Liver (tissue), 3 donors: ENCODE measurements around the gene CHMP1A.

Experiments
- GABPA ChIP-seq, 2 donors: IDR thresholded peaks in 1 of 2; conservative IDR thresholded peaks in 1 of 2; 2 replicates each; pipeline ENCODE4 v1.6.1; 2016; ENCODE audit warnings: antibody characterized with exemption in 2 of 2, mild to moderate bottlenecking in 1 of 2, moderate library complexity in 1 of 2
- JUND ChIP-seq, 2 donors: IDR thresholded peaks; 2 replicates each; pipeline ENCODE4 v1.6.1; 2016; ENCODE audit warnings: antibody characterized with exemption in 2 of 2
- NR2F2 ChIP-seq: IDR thresholded peaks from 2 replicates; pipeline ENCODE4 v1.6.1; 2016; ENCODE audit warnings: antibody characterized with exemption
- RAD21 ChIP-seq, 2 donors: IDR thresholded peaks; 2 replicates each; pipeline ENCODE4 v1.6.1; 2016; ENCODE audit warnings: antibody characterized with exemption in 2 of 2, mild to moderate bottlenecking in 2 of 2
- SP1 ChIP-seq: IDR thresholded peaks from 2 replicates; pipeline ENCODE4 v1.6.1; 2018; ENCODE audit warnings: antibody characterized with exemption, mild to moderate bottlenecking
- TAF1 ChIP-seq: conservative IDR thresholded peaks from 2 replicates; pipeline ENCODE4 v1.6.1; 2016; ENCODE audit warnings: antibody characterized with exemption, mild to moderate bottlenecking
- TF ChIP-seq, protein P1 (sequence below): fragments of 150-350 bp; IDR thresholded peaks from 2 replicates; pipeline ENCODE4 v1.5.1; 2017; ENCODE audit warnings: improper control_type of control experiment, low read depth, low read length; ENCODE audit not compliant: missing input control
- TF ChIP-seq, protein P2 (sequence below): IDR thresholded peaks from 2 replicates; pipeline ENCODE4 v1.6.1; 2016; ENCODE audit warnings: antibody characterized with exemption, mild to moderate bottlenecking
- TF ChIP-seq, protein P3 (sequence below): IDR thresholded peaks from 2 replicates; pipeline ENCODE4 v1.6.1; 2016; ENCODE audit warnings: antibody characterized with exemption
- TF ChIP-seq, protein P4 (sequence below): IDR thresholded peaks from 2 replicates; pipeline ENCODE4 v1.6.1; 2016; ENCODE audit warnings: antibody characterized with exemption
- TF ChIP-seq, protein P5 (sequence below): IDR thresholded peaks from 2 replicates; pipeline ENCODE4 v1.6.1; 2016; ENCODE audit warnings: antibody characterized with exemption
- donor health status: healthy.
- donor health status: healthy.

DNA sequence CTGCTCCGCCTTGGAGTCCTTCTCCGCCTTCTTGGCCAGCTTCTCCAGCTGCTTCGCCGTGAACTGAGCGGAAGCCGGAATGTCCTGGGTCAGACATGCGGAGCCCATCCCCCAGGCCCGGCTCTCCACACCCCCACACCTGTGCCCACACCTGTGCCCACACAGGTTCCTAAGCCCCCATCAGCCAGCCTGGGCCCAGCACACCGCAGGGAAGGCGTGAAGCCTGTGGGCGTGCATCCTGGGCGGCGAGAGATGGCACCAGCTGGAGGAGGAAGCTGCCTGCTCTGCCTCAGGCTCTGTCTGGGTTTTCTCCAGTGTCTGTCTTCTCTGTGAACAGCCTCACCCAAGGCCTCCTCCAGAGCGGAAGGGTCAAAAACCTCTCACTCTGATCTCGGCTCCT, 5.9 kb downstream of the CHMP1A start:
- TF ChIP-seq, protein P1, sequence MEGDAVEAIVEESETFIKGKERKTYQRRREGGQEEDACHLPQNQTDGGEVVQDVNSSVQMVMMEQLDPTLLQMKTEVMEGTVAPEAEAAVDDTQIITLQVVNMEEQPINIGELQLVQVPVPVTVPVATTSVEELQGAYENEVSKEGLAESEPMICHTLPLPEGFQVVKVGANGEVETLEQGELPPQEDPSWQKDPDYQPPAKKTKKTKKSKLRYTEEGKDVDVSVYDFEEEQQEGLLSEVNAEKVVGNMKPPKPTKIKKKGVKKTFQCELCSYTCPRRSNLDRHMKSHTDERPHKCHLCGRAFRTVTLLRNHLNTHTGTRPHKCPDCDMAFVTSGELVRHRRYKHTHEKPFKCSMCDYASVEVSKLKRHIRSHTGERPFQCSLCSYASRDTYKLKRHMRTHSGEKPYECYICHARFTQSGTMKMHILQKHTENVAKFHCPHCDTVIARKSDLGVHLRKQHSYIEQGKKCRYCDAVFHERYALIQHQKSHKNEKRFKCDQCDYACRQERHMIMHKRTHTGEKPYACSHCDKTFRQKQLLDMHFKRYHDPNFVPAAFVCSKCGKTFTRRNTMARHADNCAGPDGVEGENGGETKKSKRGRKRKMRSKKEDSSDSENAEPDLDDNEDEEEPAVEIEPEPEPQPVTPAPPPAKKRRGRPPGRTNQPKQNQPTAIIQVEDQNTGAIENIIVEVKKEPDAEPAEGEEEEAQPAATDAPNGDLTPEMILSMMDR: no peak
- TF ChIP-seq RAD21 (IDR thresholded peaks at IDR 0.05) (no peak), GABPA (IDR thresholded peaks at IDR 0.05 in 1 of 2, conservative IDR thresholded peaks at IDR 0.05 in 1 of 2) (no peak), NR2F2 (no peak), TAF1 (no peak), JUND (IDR thresholded peaks at IDR 0.05) (no peak), SP1 (no peak)
- TF ChIP-seq, protein P2, sequence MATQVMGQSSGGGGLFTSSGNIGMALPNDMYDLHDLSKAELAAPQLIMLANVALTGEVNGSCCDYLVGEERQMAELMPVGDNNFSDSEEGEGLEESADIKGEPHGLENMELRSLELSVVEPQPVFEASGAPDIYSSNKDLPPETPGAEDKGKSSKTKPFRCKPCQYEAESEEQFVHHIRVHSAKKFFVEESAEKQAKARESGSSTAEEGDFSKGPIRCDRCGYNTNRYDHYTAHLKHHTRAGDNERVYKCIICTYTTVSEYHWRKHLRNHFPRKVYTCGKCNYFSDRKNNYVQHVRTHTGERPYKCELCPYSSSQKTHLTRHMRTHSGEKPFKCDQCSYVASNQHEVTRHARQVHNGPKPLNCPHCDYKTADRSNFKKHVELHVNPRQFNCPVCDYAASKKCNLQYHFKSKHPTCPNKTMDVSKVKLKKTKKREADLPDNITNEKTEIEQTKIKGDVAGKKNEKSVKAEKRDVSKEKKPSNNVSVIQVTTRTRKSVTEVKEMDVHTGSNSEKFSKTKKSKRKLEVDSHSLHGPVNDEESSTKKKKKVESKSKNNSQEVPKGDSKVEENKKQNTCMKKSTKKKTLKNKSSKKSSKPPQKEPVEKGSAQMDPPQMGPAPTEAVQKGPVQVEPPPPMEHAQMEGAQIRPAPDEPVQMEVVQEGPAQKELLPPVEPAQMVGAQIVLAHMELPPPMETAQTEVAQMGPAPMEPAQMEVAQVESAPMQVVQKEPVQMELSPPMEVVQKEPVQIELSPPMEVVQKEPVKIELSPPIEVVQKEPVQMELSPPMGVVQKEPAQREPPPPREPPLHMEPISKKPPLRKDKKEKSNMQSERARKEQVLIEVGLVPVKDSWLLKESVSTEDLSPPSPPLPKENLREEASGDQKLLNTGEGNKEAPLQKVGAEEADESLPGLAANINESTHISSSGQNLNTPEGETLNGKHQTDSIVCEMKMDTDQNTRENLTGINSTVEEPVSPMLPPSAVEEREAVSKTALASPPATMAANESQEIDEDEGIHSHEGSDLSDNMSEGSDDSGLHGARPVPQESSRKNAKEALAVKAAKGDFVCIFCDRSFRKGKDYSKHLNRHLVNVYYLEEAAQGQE: no peak
- TF ChIP-seq, protein P3, sequence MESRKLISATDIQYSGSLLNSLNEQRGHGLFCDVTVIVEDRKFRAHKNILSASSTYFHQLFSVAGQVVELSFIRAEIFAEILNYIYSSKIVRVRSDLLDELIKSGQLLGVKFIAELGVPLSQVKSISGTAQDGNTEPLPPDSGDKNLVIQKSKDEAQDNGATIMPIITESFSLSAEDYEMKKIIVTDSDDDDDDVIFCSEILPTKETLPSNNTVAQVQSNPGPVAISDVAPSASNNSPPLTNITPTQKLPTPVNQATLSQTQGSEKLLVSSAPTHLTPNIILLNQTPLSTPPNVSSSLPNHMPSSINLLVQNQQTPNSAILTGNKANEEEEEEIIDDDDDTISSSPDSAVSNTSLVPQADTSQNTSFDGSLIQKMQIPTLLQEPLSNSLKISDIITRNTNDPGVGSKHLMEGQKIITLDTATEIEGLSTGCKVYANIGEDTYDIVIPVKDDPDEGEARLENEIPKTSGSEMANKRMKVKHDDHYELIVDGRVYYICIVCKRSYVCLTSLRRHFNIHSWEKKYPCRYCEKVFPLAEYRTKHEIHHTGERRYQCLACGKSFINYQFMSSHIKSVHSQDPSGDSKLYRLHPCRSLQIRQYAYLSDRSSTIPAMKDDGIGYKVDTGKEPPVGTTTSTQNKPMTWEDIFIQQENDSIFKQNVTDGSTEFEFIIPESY: no peak
- TF ChIP-seq, protein P4, sequence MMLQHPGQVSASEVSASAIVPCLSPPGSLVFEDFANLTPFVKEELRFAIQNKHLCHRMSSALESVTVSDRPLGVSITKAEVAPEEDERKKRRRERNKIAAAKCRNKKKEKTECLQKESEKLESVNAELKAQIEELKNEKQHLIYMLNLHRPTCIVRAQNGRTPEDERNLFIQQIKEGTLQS: no peak
- TF ChIP-seq, protein P5, sequence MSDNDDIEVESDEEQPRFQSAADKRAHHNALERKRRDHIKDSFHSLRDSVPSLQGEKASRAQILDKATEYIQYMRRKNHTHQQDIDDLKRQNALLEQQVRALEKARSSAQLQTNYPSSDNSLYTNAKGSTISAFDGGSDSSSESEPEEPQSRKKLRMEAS: no peak
